Endothelial cell of umbilical vein (primary cell): Measurements from ENCODE around the gene VPS25.

Experiments
- EZH2 ChIP-seq: IDR thresholded peaks from 2 replicates; pipeline ENCODE4 v1.6.1; 2012; ENCODE audit warnings: borderline replicate concordance, low read depth, mild to moderate bottlenecking, moderate library complexity, low read length, inconsistent platforms; ENCODE audit not compliant: severe bottlenecking
- POLR2A ChIP-seq: IDR thresholded peaks from 2 replicates; pipeline ENCODE4 v1.6.1; 2012; ENCODE audit warnings: low read depth, mild to moderate bottlenecking, control low read depth, low read length
- TF ChIP-seq, protein P1 (sequence below), 2 donors: IDR thresholded peaks; 1 replicate in 1 of 2; 2 replicates in 1 of 2; pipeline ENCODE4 v1.5.1; 2011; ENCODE audit warnings: low read length in 2 of 2, mild to moderate bottlenecking in 2 of 2, moderate library complexity in 2 of 2, control low read depth in 1 of 2, inconsistent platforms in 1 of 2, low read depth in 1 of 2; ENCODE audit not compliant: insufficient read depth in 1 of 2; ENCODE audit errors: extremely low read depth in 1 of 2

DNA sequence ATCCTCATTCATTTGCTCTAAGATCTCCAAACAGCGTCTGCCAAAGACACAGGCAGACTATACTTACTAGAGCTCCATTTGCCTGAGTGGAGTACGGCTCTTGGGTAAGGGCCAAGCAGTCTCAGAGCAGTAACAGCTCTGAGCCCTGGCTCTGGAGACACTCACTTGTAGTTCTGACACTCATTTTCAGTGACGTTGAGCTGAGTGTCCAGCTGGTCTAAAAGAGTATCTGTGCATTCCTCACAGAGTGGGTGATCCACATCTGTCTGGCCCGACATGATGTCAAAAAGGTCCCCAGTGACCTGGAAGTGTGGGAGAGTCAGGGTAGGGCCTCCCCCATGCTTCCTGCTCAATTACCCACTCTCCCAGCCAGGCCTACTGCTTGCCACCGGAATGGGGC, 45.1 kb downstream of the VPS25 start:
- TF ChIP-seq, protein P1, sequence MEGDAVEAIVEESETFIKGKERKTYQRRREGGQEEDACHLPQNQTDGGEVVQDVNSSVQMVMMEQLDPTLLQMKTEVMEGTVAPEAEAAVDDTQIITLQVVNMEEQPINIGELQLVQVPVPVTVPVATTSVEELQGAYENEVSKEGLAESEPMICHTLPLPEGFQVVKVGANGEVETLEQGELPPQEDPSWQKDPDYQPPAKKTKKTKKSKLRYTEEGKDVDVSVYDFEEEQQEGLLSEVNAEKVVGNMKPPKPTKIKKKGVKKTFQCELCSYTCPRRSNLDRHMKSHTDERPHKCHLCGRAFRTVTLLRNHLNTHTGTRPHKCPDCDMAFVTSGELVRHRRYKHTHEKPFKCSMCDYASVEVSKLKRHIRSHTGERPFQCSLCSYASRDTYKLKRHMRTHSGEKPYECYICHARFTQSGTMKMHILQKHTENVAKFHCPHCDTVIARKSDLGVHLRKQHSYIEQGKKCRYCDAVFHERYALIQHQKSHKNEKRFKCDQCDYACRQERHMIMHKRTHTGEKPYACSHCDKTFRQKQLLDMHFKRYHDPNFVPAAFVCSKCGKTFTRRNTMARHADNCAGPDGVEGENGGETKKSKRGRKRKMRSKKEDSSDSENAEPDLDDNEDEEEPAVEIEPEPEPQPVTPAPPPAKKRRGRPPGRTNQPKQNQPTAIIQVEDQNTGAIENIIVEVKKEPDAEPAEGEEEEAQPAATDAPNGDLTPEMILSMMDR (IDR thresholded peaks at IDR 0.05; ENCODE audit: extremely low read depth in 1 of 2, insufficient read depth in 1 of 2, low read depth in 1 of 2, low read length in 2 of 2), result no peak
- TF ChIP-seq POLR2A, result no peak
- TF ChIP-seq EZH2, result no peak
